AG09309 (cell line): ENCODE data around the gene PDCL2.

ENCODE experiments used
- DNase-seq: peaks from one replicate; pipeline ENCODE4 v3.0.0-alpha.2; 2010; ENCODE audit warnings: low read depth
- H3K4me3 ChIP-seq: 2 replicates; pipeline ENCODE4 v1.5.1; 2011; ENCODE audit warnings: mild to moderate bottlenecking, low read depth, low read length, moderate library complexity; ENCODE audit not compliant: control insufficient read depth
- CTCF ChIP-seq: IDR thresholded peaks from 2 replicates; pipeline ENCODE4 v1.5.1; 2011; ENCODE audit warnings: mild to moderate bottlenecking, low read depth, low read length, inconsistent platforms; ENCODE audit not compliant: insufficient read depth, control insufficient read depth; ENCODE audit errors: missing control alignments

Gene PDCL2

GRCh38 chr4:55592014-55592413, at the start of gene PDCL2:
Gene PDCL2 (minus strand): TSS chr4:55592245. CDS start chr4:55592109, 136 bp downstream.
- no peak for DNase-seq

GRCh38 chr4:55637272-55637820, 45.3 kb upstream of the PDCL2 start:
- no peak for DNase-seq
- TF ChIP-seq CTCF: no peak
- no peak overlapping the region for H3K4me3 ChIP-seq

More at GRCh38 chr4:55592014-55592413, at the start of gene PDCL2:
- no peak for TF ChIP-seq CTCF
- no peak within 1 kb of the TSS for H3K4me3 ChIP-seq

GRCh38 chr4:55636656-55636999, 44.6 kb upstream of the PDCL2 start:
- TF ChIP-seq CTCF: no peak
- no peak overlapping the region; the same call in 1 of the 2 replicates for H3K4me3 ChIP-seq
- DNase-seq: no peak

GRCh38 chr4:55635741-55636655, 44.0 kb upstream of the PDCL2 start, which contains the start of gene NMU:
Gene NMU (minus strand): TSS chr4:55636298. CDS start chr4:55636192, 106 bp downstream.
- DNase-seq: no peak
- no peak within 1 kb of the TSS; the same call in none of the 2 replicates for H3K4me3 ChIP-seq
- no peak for TF ChIP-seq CTCF

GRCh38 chr4:55635282-55635681, 43.2 kb upstream of the PDCL2 start:
- H3K4me3 ChIP-seq: no peak overlapping the region
- no peak for DNase-seq
- TF ChIP-seq CTCF: no peak

- no peak overlapping the region for H3K4me3 ChIP-seq
- no peak for DNase-seq
- TF ChIP-seq CTCF: no peak
These were observed 42.5 kb upstream of the PDCL2 start for GRCh38 chr4:55634417-55635128.
